H1 (cell line): ENCODE data around the gene XIRP1. TPM values are rescaled to one million over a fixed set of nuclear protein-coding genes. Genes with fewer than 3 reads are reported as not detected.

Experiments used
- CTCF ChIA-PET: fragments of 300-600 bp; sonication (Branson Sonifier 250); formaldehyde crosslinking; loops from one replicate; lab custom pipeline; 2021; ENCODE audit not compliant: partially characterized antibody; lab: Charles Lee
- POLR2A ChIA-PET: fragments of 300-600 bp; sonication (Branson Sonifier 250); formaldehyde crosslinking; loops from one replicate; lab custom pipeline; 2021; ENCODE audit warnings: inconsistent platforms; ENCODE audit not compliant: partially characterized antibody; lab: Charles Lee
- DNase-seq, 2 experiments: peaks; one replicate each; pipeline versions ENCODE4 v3.0.0 to v3.0.0-alpha.2; 2010 to 2022; ENCODE audit warnings: low spot score in 2 of 2, low read depth in 1 of 2, mixed read lengths in 1 of 2
- FAIRE-seq: peaks from 2 replicates; lab custom pipeline; 2011; peaks lifted over from hg19 to GRCh38; lab: Jason Lieb, UNC
- H2AFZ ChIP-seq: 2 replicates; pipeline ENCODE4 v1.8.1; 2012; ENCODE audit warnings: low read length, inconsistent platforms
- H2AK5ac ChIP-seq: 2 replicates; pipeline ENCODE4 v1.6.1; 2013; ENCODE audit warnings: low read depth, low read length
- H2BK120ac ChIP-seq: replicated peaks from 2 replicates; pipeline ENCODE3; 2013; ENCODE audit warnings: low read depth, low read length, inconsistent platforms
- H2BK12ac ChIP-seq: 2 replicates; pipeline ENCODE4 v1.6.1; 2013; ENCODE audit warnings: low read depth, low read length
- H2BK15ac ChIP-seq: 2 replicates; pipeline ENCODE4 v1.6.1; 2013; ENCODE audit warnings: low read length
- H2BK20ac ChIP-seq: 2 replicates; pipeline ENCODE4 v1.6.1; 2013; ENCODE audit warnings: low read length
- H2BK5ac ChIP-seq: 2 replicates; pipeline ENCODE4 v1.6.1; 2013; ENCODE audit warnings: low read depth, low read length
- H3K14ac ChIP-seq: 2 replicates; pipeline ENCODE4 v1.6.1; 2013; ENCODE audit warnings: inconsistent platforms; ENCODE audit not compliant: insufficient read length
- H3K18ac ChIP-seq: 2 replicates; pipeline ENCODE4 v1.6.1; 2013; ENCODE audit warnings: low read length; ENCODE audit errors: extremely low read depth
- H3K23ac ChIP-seq: 2 replicates; pipeline ENCODE4 v1.6.1; 2013; ENCODE audit warnings: inconsistent platforms; ENCODE audit not compliant: insufficient read length
- H3K23me2 ChIP-seq: 2 replicates; pipeline ENCODE4 v1.6.1; 2013; ENCODE audit warnings: low read depth, low read length
- H3K27ac ChIP-seq: 2 replicates; pipeline ENCODE4 v1.6.1; 2011; ENCODE audit warnings: low read depth, low read length, inconsistent platforms
- H3K27me3 ChIP-seq, 4 experiments: replicated peaks in 1 of 4; 1 replicate in 1 of 4; 2 replicates in 3 of 4; pipeline versions ENCODE4 v1.6.1 to v1.8.1; 2011 to 2013; ENCODE audit warnings: low read length in 3 of 4, mild to moderate bottlenecking in 3 of 4, inconsistent platforms in 2 of 4, mixed read lengths in 2 of 4, moderate library complexity in 1 of 4; ENCODE audit not compliant: control insufficient read depth in 3 of 4, insufficient read depth in 3 of 4; ENCODE audit errors: extremely low read depth in 1 of 4
- H3K36me3 ChIP-seq, 4 experiments: 2 replicates each; pipeline versions ENCODE4 v1.6.1 to v1.8.1; 2011 to 2013; ENCODE audit warnings: mild to moderate bottlenecking in 4 of 4, low read length in 3 of 4, moderate library complexity in 2 of 4, control low read depth in 1 of 4, inconsistent platforms in 1 of 4; ENCODE audit not compliant: insufficient read depth in 4 of 4, control insufficient read depth in 2 of 4
- H3K4ac ChIP-seq: replicated peaks from 2 replicates; pipeline ENCODE3; 2013; ENCODE audit warnings: low read length, low read depth, mixed read lengths, inconsistent platforms; ENCODE audit not compliant: insufficient read length
- H3K4me1 ChIP-seq, 4 experiments: replicated peaks in 1 of 4; 1 replicate in 1 of 4; 2 replicates in 3 of 4; pipeline versions ENCODE4 v1.6.1 to v1.8.1; 2011 to 2013; ENCODE audit warnings: low read length in 3 of 4, inconsistent platforms in 2 of 4, mixed read lengths in 1 of 4; ENCODE audit not compliant: insufficient read depth in 4 of 4, control insufficient read depth in 3 of 4
- H3K4me2 ChIP-seq, 2 experiments: 2 replicates each; pipeline versions ENCODE4 v1.6.1 to v1.8.1; 2011 to 2013; ENCODE audit warnings: low read depth in 2 of 2, low read length in 2 of 2, control low read depth in 1 of 2, inconsistent platforms in 1 of 2, mild to moderate bottlenecking in 1 of 2; ENCODE audit not compliant: insufficient read depth in 1 of 2
- H3K4me3 ChIP-seq, 4 experiments: fragments of 200-600, 300-600 bp in 1 of 4; sonication (generic), shearing (Covaris generic), sonication (Bioruptor Twin) in 1 of 4; 2 replicates each; pipeline versions ENCODE4 v1.5.1 to v1.8.1; 2011 to 2016; ENCODE audit warnings: low read length in 4 of 4, low read depth in 3 of 4, control low read depth in 2 of 4, inconsistent platforms in 2 of 4, mild to moderate bottlenecking in 2 of 4, mixed read lengths in 1 of 4, moderate library complexity in 1 of 4; ENCODE audit not compliant: insufficient read depth in 2 of 4; ENCODE audit errors: extremely low read depth in 1 of 4
- H3K56ac ChIP-seq: replicated peaks from 2 replicates; pipeline ENCODE3; 2013; ENCODE audit warnings: low read depth, mild to moderate bottlenecking, mixed read lengths, low read length, inconsistent platforms; ENCODE audit not compliant: insufficient read length
- H3K79me1 ChIP-seq: 2 replicates; pipeline ENCODE4 v1.6.1; 2013; ENCODE audit warnings: low read depth, low read length, control low read depth
- H3K79me2 ChIP-seq, 2 experiments: 2 replicates each; pipeline versions ENCODE4 v1.6.1 to v1.8.1; 2012 to 2013; ENCODE audit warnings: low read length in 2 of 2, mild to moderate bottlenecking in 2 of 2, inconsistent platforms in 1 of 2; ENCODE audit not compliant: insufficient read depth in 2 of 2, control insufficient read depth in 1 of 2
- H3K9ac ChIP-seq, 4 experiments: replicated peaks in 1 of 4; 1 replicate in 1 of 4; 2 replicates in 3 of 4; pipeline versions ENCODE4 v1.6.1 to v1.8.1; 2011 to 2013; ENCODE audit warnings: low read depth in 3 of 4, low read length in 3 of 4, control low read depth in 2 of 4, mild to moderate bottlenecking in 2 of 4, moderate library complexity in 2 of 4, inconsistent platforms in 1 of 4; ENCODE audit errors: extremely low read depth in 1 of 4
- H3K9me3 ChIP-seq, 2 experiments: 2 replicates each; pipeline versions ENCODE4 v1.6.1 to v1.8.1; 2012 to 2013; ENCODE audit warnings: mild to moderate bottlenecking in 2 of 2, moderate library complexity in 2 of 2, control low read depth in 1 of 2, inconsistent platforms in 1 of 2, low read depth in 1 of 2, low read length in 1 of 2, mixed read lengths in 1 of 2; ENCODE audit not compliant: insufficient read depth in 2 of 2
- H4K20me1 ChIP-seq, 2 experiments: replicated peaks in 1 of 2; 2 replicates each; pipeline versions ENCODE3 to v1.8.1; 2011 to 2013; ENCODE audit warnings: inconsistent platforms in 2 of 2, low read length in 2 of 2, mild to moderate bottlenecking in 1 of 2; ENCODE audit not compliant: insufficient read depth in 2 of 2, control insufficient read depth in 1 of 2
- H4K5ac ChIP-seq: 2 replicates; pipeline ENCODE4 v1.6.1; 2013; ENCODE audit warnings: low read length, low read depth, mixed read lengths, inconsistent platforms; ENCODE audit not compliant: insufficient read length
- H4K8ac ChIP-seq: 2 replicates; pipeline ENCODE4 v1.8.0; 2013; ENCODE audit warnings: mild to moderate bottlenecking, moderate library complexity, low read length, inconsistent platforms; ENCODE audit not compliant: insufficient read depth; ENCODE audit errors: extremely low read depth
- H4K91ac ChIP-seq: replicated peaks from 2 replicates; pipeline ENCODE3; 2013; ENCODE audit warnings: low read length, mixed read lengths, inconsistent platforms; ENCODE audit not compliant: insufficient read length
- ATF2 ChIP-seq: IDR thresholded peaks from 2 replicates; pipeline ENCODE4 v1.6.1; 2012; ENCODE audit warnings: low read length, inconsistent platforms
- ATF3 ChIP-seq: IDR thresholded peaks from 2 replicates; pipeline ENCODE4 v1.6.1; 2011; ENCODE audit warnings: low read depth, mild to moderate bottlenecking, low read length; ENCODE audit not compliant: insufficient read depth
- SP2 ChIP-seq: IDR thresholded peaks from 2 replicates; pipeline ENCODE4 v1.6.1; 2012; ENCODE audit warnings: mild to moderate bottlenecking, low read length, inconsistent platforms
- USF2 ChIP-seq: IDR thresholded peaks from 2 replicates; pipeline ENCODE4 v1.6.1; 2011; ENCODE audit warnings: low read length, improper control_type of control experiment
- WGBS, 2 experiments: shearing (Covaris generic) in 1 of 2; methylation state at CpG; one replicate each; pipeline versions ENCODE4 v1.1.6 to v1.1.7; 2013 to 2015; ENCODE audit warnings: low lambda C conversion rate in 2 of 2, mixed read lengths in 2 of 2, inconsistent platforms in 1 of 2, low coverage in 1 of 2, missing lambda C conversion rate in 1 of 2; ENCODE audit not compliant: insufficient replicate concordance in 2 of 2, insufficient coverage in 1 of 2, insufficient read length in 1 of 2; ENCODE audit errors: extremely low coverage in 1 of 2, missing lambda C conversion rate in 1 of 2; 5-methylcytosine and 5-hydroxymethylcytosine counted together
- polyA plus RNA-seq, 7 experiments: library from polyadenylated mRNA; depleted of rRNA in 3 of 7; stranded (reverse) in 5 of 7; unstranded in 2 of 7; fragments of >200 nt in 5 of 7; fragments of 200-250 nt in 2 of 7; gene quantifications; 1 replicate in 5 of 7; 2 replicates in 1 of 7; 4 replicates in 1 of 7; pipeline versions ENCODE4 v1.2.1 to v1.2.3, GENCODE V29; 2011 to 2013; ENCODE audit warnings: missing spikeins in 2 of 7, mixed read lengths in 2 of 7
- total RNA-seq: library from RNA; stranded (reverse); fragmentation: NEBNext Ultra II Directional; extraction: Animal tissue kit (Norgen Biotek cat#: 25700); gene quantifications from 2 replicates; pipeline ENCODE4 v1.2.1, GENCODE V29; 2021

XIRP1 gene
- total and polyA plus RNA-seq, 2 of the 8 experiments (the other 6 are each of a cell fraction or from before 2014, with no cell fraction given): not detected

GRCh38 chr3:39158148-39158715 is 34.2 kb downstream of the XIRP1 start:
- no peak overlapping the region for H2BK12ac ChIP-seq
- no peak overlapping the region for H4K5ac ChIP-seq
- no peak overlapping the region for H4K91ac ChIP-seq
- POLR2A ChIA-PET: interaction anchor here (1.1 to 1.6 kb wide), 4 partner anchors 8 to 21 kb away, joined by 3 to 4 read pairs (median 3); no protein-coding TSS in a partner anchor
- H3K9me3 ChIP-seq: peaks cover 0 to 2% of the 10 kb centered on the region in 2 experiments; a peak in 1 of 4 replicates
- no peak overlapping the region for H2AFZ ChIP-seq
- TF ChIP-seq USF2 (no peak), SP2 (no peak), ATF3 (no peak), ATF2 (no peak)
- peaks cover 3 to 11% (median 7%) of the 10 kb centered on the region in 4 experiments; a peak in 6 of 7 replicates for H3K4me1 ChIP-seq
- FAIRE-seq (no peak), DNase-seq (no peak)
- H3K4me2 ChIP-seq: no peak overlapping the region
- H3K36me3 ChIP-seq: no peaks in the 10 kb centered on the region
- H2BK120ac ChIP-seq: no peak overlapping the region
- CTCF ChIA-PET: interaction anchor here (1.2 to 4.8 kb wide), 7 partner anchors 11 to 129 kb away, joined by 3 to 22 read pairs (median 9); no protein-coding TSS in a partner anchor
- H3K23me2 ChIP-seq: peaks cover 5% of the 10 kb centered on the region; the same call in 1 of the 2 replicates
- H2BK15ac ChIP-seq: no peak overlapping the region
- H3K27me3 ChIP-seq: no peaks in the 10 kb centered on the region
- no peak overlapping the region for H3K4me3 ChIP-seq
- H2BK20ac ChIP-seq: no peak overlapping the region
- no peak overlapping the region for H2BK5ac ChIP-seq
- 75% methylated on average over 5 of the region's 5 CpGs; no CpG with 5 or more reads in 1 of the 2 experiments for WGBS, 2 experiments
- no peak overlapping the region for H3K56ac ChIP-seq
- H3K14ac ChIP-seq: no peak overlapping the region
- H3K18ac ChIP-seq: no peak overlapping the region
- no peaks in the 10 kb centered on the region for H3K79me2 ChIP-seq
- H4K20me1 ChIP-seq: no peaks in the 10 kb centered on the region
- H3K4ac ChIP-seq: no peak overlapping the region
- peaks cover 2% of the 10 kb centered on the region; the same call in 1 of the 2 replicates for H3K79me1 ChIP-seq
- H3K9ac ChIP-seq: no peak overlapping the region
- no peak overlapping the region for H2AK5ac ChIP-seq
- no peak overlapping the region for H3K27ac ChIP-seq
- H3K23ac ChIP-seq: no peak overlapping the region
- H4K8ac ChIP-seq: no peak overlapping the region
